ENCODE results near the gene B4GALT2.

Gene B4GALT2

GRCh38 chr1:43978551-43979260 is at the start of gene B4GALT2:
Gene B4GALT2 (plus strand): TSS chr1:43979210. CDS start chr1:43981161, 1,951 bp downstream.
- H3K36me3 ChIP-seq (ENCODE audit: control insufficient read depth in 2 of 2, insufficient read depth in 2 of 2, low read length in 2 of 2), result peaks cover 20% of the 10 kb centered on the region in 2 donors
- no peaks in the 10 kb centered on the region for H3K9me3 ChIP-seq (ENCODE audit: control insufficient read depth in 2 of 2, low read length in 2 of 2)
- peak within 1 kb of the TSS; percentile 49 to 71 for H3K9ac ChIP-seq (ENCODE audit: low read depth in 1 of 2, low read length in 2 of 2)
- H3K4me3 ChIP-seq (ENCODE audit: low read length in 2 of 2), result peak within 1 kb of the TSS; percentile 65 to 71
- H3K4me1 ChIP-seq (ENCODE audit: control insufficient read depth in 2 of 2, insufficient read depth in 2 of 2, low read length in 2 of 2), result peaks cover 56 to 57% of the 10 kb centered on the region in 2 donors
- peak within 1 kb of the TSS; percentile 57 to 60 for H3K27ac ChIP-seq (ENCODE audit: low read depth in 2 of 2, low read length in 2 of 2)
- H3K27me3 ChIP-seq (ENCODE audit: control insufficient read depth in 2 of 2, insufficient read depth in 2 of 2, low read length in 2 of 2), result no peaks in the 10 kb centered on the region

GRCh38 chr1:43930168-43930948 is 48.7 kb upstream of the B4GALT2 start:
- H3K27me3 ChIP-seq (ENCODE audit: control insufficient read depth in 2 of 2, insufficient read depth in 2 of 2, low read length in 2 of 2), result peaks cover 0 to 3% of the 10 kb centered on the region in 2 donors
- H3K27ac ChIP-seq (ENCODE audit: low read depth in 2 of 2, low read length in 2 of 2), result no peak overlapping the region
- H3K9ac ChIP-seq (ENCODE audit: low read depth in 1 of 2, low read length in 2 of 2), result no peak overlapping the region
- H3K9me3 ChIP-seq (ENCODE audit: control insufficient read depth in 2 of 2, low read length in 2 of 2), result no peaks in the 10 kb centered on the region
- peaks cover 18 to 20% of the 10 kb centered on the region in 2 donors for H3K4me1 ChIP-seq (ENCODE audit: control insufficient read depth in 2 of 2, insufficient read depth in 2 of 2, low read length in 2 of 2)
- H3K4me3 ChIP-seq (ENCODE audit: low read length in 2 of 2), result no peak overlapping the region
- H3K36me3 ChIP-seq (ENCODE audit: control insufficient read depth in 2 of 2, insufficient read depth in 2 of 2, low read length in 2 of 2), result peaks cover 0 to 8% of the 10 kb centered on the region in 2 donors

- no peak overlapping the region for H3K27ac ChIP-seq (ENCODE audit: low read depth in 2 of 2, low read length in 2 of 2)
These were observed 48.1 kb upstream of the B4GALT2 start for GRCh38 chr1:43930949-43931275.

GRCh38 chr1:43931711-43932660 is 47.0 kb upstream of the B4GALT2 start:
- no peak overlapping the region for H3K9ac ChIP-seq (ENCODE audit: low read depth in 1 of 2, low read length in 2 of 2)
- peaks cover 0 to 3% of the 10 kb centered on the region in 2 donors for H3K36me3 ChIP-seq (ENCODE audit: control insufficient read depth in 2 of 2, insufficient read depth in 2 of 2, low read length in 2 of 2)
- H3K4me3 ChIP-seq (ENCODE audit: low read length in 2 of 2), result no peak overlapping the region
- peaks cover 24% of the 10 kb centered on the region in 2 donors for H3K4me1 ChIP-seq (ENCODE audit: control insufficient read depth in 2 of 2, insufficient read depth in 2 of 2, low read length in 2 of 2)
- H3K9me3 ChIP-seq (ENCODE audit: control insufficient read depth in 2 of 2, low read length in 2 of 2), result no peaks in the 10 kb centered on the region
- peaks cover 0 to 3% of the 10 kb centered on the region in 2 donors for H3K27me3 ChIP-seq (ENCODE audit: control insufficient read depth in 2 of 2, insufficient read depth in 2 of 2, low read length in 2 of 2)
- H3K27ac ChIP-seq (ENCODE audit: low read depth in 2 of 2, low read length in 2 of 2), result no peak overlapping the region

More at GRCh38 chr1:43930949-43931275, 48.1 kb upstream of the B4GALT2 start:
- peaks cover 24% of the 10 kb centered on the region in 2 donors for H3K4me1 ChIP-seq (ENCODE audit: control insufficient read depth in 2 of 2, insufficient read depth in 2 of 2, low read length in 2 of 2)
- no peak overlapping the region for H3K4me3 ChIP-seq (ENCODE audit: low read length in 2 of 2)
- no peaks in the 10 kb centered on the region for H3K9me3 ChIP-seq (ENCODE audit: control insufficient read depth in 2 of 2, low read length in 2 of 2)
- H3K9ac ChIP-seq (ENCODE audit: low read depth in 1 of 2, low read length in 2 of 2), result no peak overlapping the region
- H3K27me3 ChIP-seq (ENCODE audit: control insufficient read depth in 2 of 2, insufficient read depth in 2 of 2, low read length in 2 of 2), result peaks cover 0 to 3% of the 10 kb centered on the region in 2 donors
- peaks cover 0 to 4% of the 10 kb centered on the region in 2 donors for H3K36me3 ChIP-seq (ENCODE audit: control insufficient read depth in 2 of 2, insufficient read depth in 2 of 2, low read length in 2 of 2)

GRCh38 chr1:43932786-43933385 is 46.1 kb upstream of the B4GALT2 start:
- H3K4me3 ChIP-seq (ENCODE audit: low read length in 2 of 2), result peak overlapping the region; percentile 50 to 58
- H3K4me1 ChIP-seq (ENCODE audit: control insufficient read depth in 2 of 2, insufficient read depth in 2 of 2, low read length in 2 of 2), result peaks cover 24% of the 10 kb centered on the region in 2 donors
- H3K27me3 ChIP-seq (ENCODE audit: control insufficient read depth in 2 of 2, insufficient read depth in 2 of 2, low read length in 2 of 2), result peaks cover 0 to 3% of the 10 kb centered on the region in 2 donors
- peak overlapping the region in 1 of 2 donors; percentile 42 for H3K9ac ChIP-seq (ENCODE audit: low read depth in 1 of 2, low read length in 2 of 2)
- H3K27ac ChIP-seq (ENCODE audit: low read depth in 2 of 2, low read length in 2 of 2), result no peak overlapping the region
- peaks cover 0 to 3% of the 10 kb centered on the region in 2 donors for H3K36me3 ChIP-seq (ENCODE audit: control insufficient read depth in 2 of 2, insufficient read depth in 2 of 2, low read length in 2 of 2)
- H3K9me3 ChIP-seq (ENCODE audit: control insufficient read depth in 2 of 2, low read length in 2 of 2), result no peaks in the 10 kb centered on the region

- Histone ChIP-seq H3K27ac (ENCODE audit: low read depth in 2 of 2, low read length in 2 of 2) (peak within 1 kb of the TSS in 1 of 2 donors; percentile 9), H3K4me3 (ENCODE audit: low read length in 2 of 2) (peak within 1 kb of the TSS; percentile 50 to 58), H3K4me1 (ENCODE audit: control insufficient read depth in 2 of 2, insufficient read depth in 2 of 2, low read length in 2 of 2) (peaks cover 24% of the 10 kb centered on the region in 2 donors), H3K9ac (ENCODE audit: low read depth in 1 of 2, low read length in 2 of 2) (peak within 1 kb of the TSS; percentile 32 to 42), H3K36me3 (ENCODE audit: control insufficient read depth in 2 of 2, insufficient read depth in 2 of 2, low read length in 2 of 2) (peaks cover 0 to 3% of the 10 kb centered on the region in 2 donors), H3K27me3 (ENCODE audit: control insufficient read depth in 2 of 2, insufficient read depth in 2 of 2, low read length in 2 of 2) (peaks cover 0 to 3% of the 10 kb centered on the region in 2 donors), H3K9me3 (ENCODE audit: control insufficient read depth in 2 of 2, low read length in 2 of 2) (no peaks in the 10 kb centered on the region)
These were observed 45.5 kb upstream of the B4GALT2 start, which contains the start of gene ARTN for GRCh38 chr1:43933386-43934100. Gene ARTN (plus strand): TSS chr1:43933801. CDS start chr1:43935657, 1,856 bp downstream.

- peak overlapping the region; percentile 32 to 57 for H3K9ac ChIP-seq (ENCODE audit: low read depth in 1 of 2, low read length in 2 of 2)
- H3K4me3 ChIP-seq (ENCODE audit: low read length in 2 of 2), result peak overlapping the region; percentile 48 to 58
- H3K36me3 ChIP-seq (ENCODE audit: control insufficient read depth in 2 of 2, insufficient read depth in 2 of 2, low read length in 2 of 2), result peaks cover 0 to 3% of the 10 kb centered on the region in 2 donors
- H3K27ac ChIP-seq (ENCODE audit: low read depth in 2 of 2, low read length in 2 of 2), result peak overlapping the region in 1 of 2 donors; percentile 9
- peaks cover 24% of the 10 kb centered on the region in 2 donors for H3K4me1 ChIP-seq (ENCODE audit: control insufficient read depth in 2 of 2, insufficient read depth in 2 of 2, low read length in 2 of 2)
- no peaks in the 10 kb centered on the region for H3K9me3 ChIP-seq (ENCODE audit: control insufficient read depth in 2 of 2, low read length in 2 of 2)
- H3K27me3 ChIP-seq (ENCODE audit: control insufficient read depth in 2 of 2, insufficient read depth in 2 of 2, low read length in 2 of 2), result peaks cover 0 to 3% of the 10 kb centered on the region in 2 donors
These were observed 44.7 kb upstream of the B4GALT2 start for GRCh38 chr1:43934101-43934985.

- H3K27ac ChIP-seq (ENCODE audit: low read depth in 2 of 2, low read length in 2 of 2), result no peak overlapping the region
- no peaks in the 10 kb centered on the region for H3K9me3 ChIP-seq (ENCODE audit: control insufficient read depth in 2 of 2, low read length in 2 of 2)
- H3K4me3 ChIP-seq (ENCODE audit: low read length in 2 of 2), result no peak overlapping the region
- H3K27me3 ChIP-seq (ENCODE audit: control insufficient read depth in 2 of 2, insufficient read depth in 2 of 2, low read length in 2 of 2), result peaks cover 0 to 3% of the 10 kb centered on the region in 2 donors
- peak overlapping the region; percentile 41 to 57 for H3K9ac ChIP-seq (ENCODE audit: low read depth in 1 of 2, low read length in 2 of 2)
- H3K4me1 ChIP-seq (ENCODE audit: control insufficient read depth in 2 of 2, insufficient read depth in 2 of 2, low read length in 2 of 2), result peaks cover 24% of the 10 kb centered on the region in 2 donors
- peaks cover 0 to under 1% of the 10 kb centered on the region in 2 donors for H3K36me3 ChIP-seq (ENCODE audit: control insufficient read depth in 2 of 2, insufficient read depth in 2 of 2, low read length in 2 of 2)
These were observed 44.1 kb upstream of the B4GALT2 start for GRCh38 chr1:43934986-43935324.
